ENCODE results near the gene GJA4.

The GJA4 gene

GRCh38 chr1:34781844-34782391 lies 10.9 kb upstream of the GJA4 start:
- H3K9me3 ChIP-seq (ENCODE audit: control insufficient read depth, insufficient read depth, low read depth, low read length) = no peaks in the 10 kb centered on the region
- no peak overlapping the region; the same call in 1 of the 2 replicates for H3K4me3 ChIP-seq (ENCODE audit: low read depth, low read length)
- TF ChIP-seq ZBTB20 (tag by site-specific recombination; IDR thresholded peaks at IDR 0.05) (no peak), KLF1 (tag by site-specific recombination; IDR thresholded peaks at IDR 0.05) (no peak), ZNF114 (tag by site-specific recombination; IDR thresholded peaks at IDR 0.05) (no peak), ZNF211 (tag by site-specific recombination; IDR thresholded peaks at IDR 0.05; ENCODE audit: low read depth) (no peak), ZNF843 (tag by site-specific recombination; IDR thresholded peaks at IDR 0.05) (no peak), ZNF350 (tag by site-specific recombination; IDR thresholded peaks at IDR 0.05) (no peak), GLIS1 (tag by site-specific recombination; IDR thresholded peaks at IDR 0.05) (no peak), IKZF3 (tag by site-specific recombination; IDR thresholded peaks at IDR 0.05) (no peak), ZNF23 (tag by site-specific recombination; IDR thresholded peaks at IDR 0.05; ENCODE audit: borderline replicate concordance) (no peak), ZNF18 (tag by site-specific recombination; IDR thresholded peaks at IDR 0.05) (no peak), INSM2 (tag by site-specific recombination; IDR thresholded peaks at IDR 0.05) (no peak), ZNF426 (tag by site-specific recombination; IDR thresholded peaks at IDR 0.05) (no peak), ZNF792 (tag by site-specific recombination; IDR thresholded peaks at IDR 0.05) (no peak)
- ChIA-PET POLR2A (no interaction called here), CTCF (interaction anchor here (0.6 kb wide), 2 partner anchors 9 to 85 kb away, joined by 3 read pairs; no protein-coding TSS in a partner anchor)
- no peak overlapping the region for H3K27ac ChIP-seq (ENCODE audit: extremely low read depth, low read depth, low read length)
- H3K36me3 ChIP-seq (ENCODE audit: control insufficient read depth in 2 of 2, insufficient read depth in 1 of 2, low read length in 2 of 2) = no peaks in the 10 kb centered on the region
- H3K4me1 ChIP-seq (ENCODE audit: control insufficient read depth, insufficient read depth, low read length) = no peaks in the 10 kb centered on the region

- Histone ChIP-seq H3K9me3 (ENCODE audit: control insufficient read depth, insufficient read depth, low read depth, low read length) (no peaks in the 10 kb centered on the region), H3K4me1 (ENCODE audit: control insufficient read depth, insufficient read depth, low read length) (no peaks in the 10 kb centered on the region), H3K4me3 (ENCODE audit: low read depth, low read length) (no peak overlapping the region), H3K36me3 (ENCODE audit: control insufficient read depth in 2 of 2, insufficient read depth in 1 of 2, low read length in 2 of 2) (no peaks in the 10 kb centered on the region), H3K27ac (ENCODE audit: extremely low read depth, low read depth, low read length) (no peak overlapping the region)
- CTCF ChIA-PET = interaction anchor here (0.6 to 1.2 kb wide), 6 partner anchors 9 to 250 kb away, joined by 3 to 6 read pairs (median 3); no protein-coding TSS in a partner anchor
- POLR2A ChIA-PET = no interaction called here
- no peak for TF ChIP-seq ZNF391 (tag by site-specific recombination; IDR thresholded peaks at IDR 0.05; ENCODE audit: borderline replicate concordance, low read depth)
- no peak for TF ChIP-seq ZNF280D (tag by site-specific recombination; IDR thresholded peaks at IDR 0.05)
- TF ChIP-seq YY1 (tag by site-specific recombination; IDR thresholded peaks at IDR 0.05) = no peak
- TF ChIP-seq ZNF785 (tag by site-specific recombination; IDR thresholded peaks at IDR 0.05) = no peak
- no peak for TF ChIP-seq ZNF707 (tag by site-specific recombination; IDR thresholded peaks at IDR 0.05)
- TF ChIP-seq ZNF621 (tag by site-specific recombination; IDR thresholded peaks at IDR 0.05) = no peak
- TF ChIP-seq PATZ1 (tag by site-specific recombination; IDR thresholded peaks at IDR 0.05) = no peak
- TF ChIP-seq WT1 (tag by site-specific recombination; IDR thresholded peaks at IDR 0.05) = no peak
- TF ChIP-seq ZNF302 (tag by site-specific recombination; IDR thresholded peaks at IDR 0.05; ENCODE audit: low read depth) = no peak
- TF ChIP-seq ZNF747 (tag by site-specific recombination; IDR thresholded peaks at IDR 0.05) = no peak
- TF ChIP-seq ZNF202 (tag by site-specific recombination; IDR thresholded peaks at IDR 0.05; ENCODE audit: borderline replicate concordance) = no peak
- TF ChIP-seq ZBTB8A (tag by site-specific recombination; IDR thresholded peaks at IDR 0.05) = no peak
Measured at GRCh38 chr1:34784751-34785221, 8.0 kb upstream of the GJA4 start.

Data from HEK293 (cell line).